ENCODE measurements around the gene VEZT.
"Not testable (repeated sequence)": the region's sequence is repeated elsewhere in the genome, so short reads cannot be mapped to it uniquely, and the experiment has no call there.

The VEZT gene

DNA sequence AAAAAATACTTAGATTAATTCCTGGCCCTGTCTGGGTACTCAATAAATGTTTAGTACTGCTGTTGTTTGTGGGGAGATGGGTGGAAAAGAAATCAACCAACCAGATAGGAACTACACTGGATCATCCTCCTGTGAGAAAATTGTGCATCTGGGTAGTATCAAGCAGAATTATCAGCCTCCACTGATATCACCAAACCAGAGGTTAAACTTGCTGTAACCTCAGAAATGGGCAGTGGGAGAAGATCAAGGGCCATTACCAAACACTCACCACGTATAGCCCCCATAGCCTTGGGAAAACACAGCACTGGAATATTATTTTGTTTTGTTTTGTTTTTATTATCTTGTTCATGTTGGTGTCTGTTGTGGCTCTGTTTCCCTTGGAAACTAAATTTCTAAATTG, 19.7 kb downstream of the VEZT start:
- no peak overlapping the region for H3K9ac ChIP-seq (ENCODE audit: low read depth, low read length, poor library complexity, severe bottlenecking)
- no peaks in the 10 kb centered on the region for H3K4me1 ChIP-seq (ENCODE audit: insufficient read depth, low read length, poor library complexity, severe bottlenecking)
- H4K20me1 ChIP-seq (ENCODE audit: insufficient read depth, low read length, poor library complexity, severe bottlenecking): peaks cover 51% of the 10 kb centered on the region
- H3K79me2 ChIP-seq (ENCODE audit: insufficient read depth, low read length): peaks cover 87% of the 10 kb centered on the region
- no peak overlapping the region for H3K4me3 ChIP-seq (ENCODE audit: low read length, poor library complexity, severe bottlenecking)
- H3F3A ChIP-seq (ENCODE audit: low read depth): no peaks in the 10 kb centered on the region
- no peaks in the 10 kb centered on the region for H3K9me3 ChIP-seq (ENCODE audit: insufficient read depth, low read depth, low read length)
- no peak for TF ChIP-seq EZH2phosphoT487 (IDR thresholded peaks at IDR 0.05; ENCODE audit: borderline replicate concordance)
- TF ChIP-seq, protein P1, sequence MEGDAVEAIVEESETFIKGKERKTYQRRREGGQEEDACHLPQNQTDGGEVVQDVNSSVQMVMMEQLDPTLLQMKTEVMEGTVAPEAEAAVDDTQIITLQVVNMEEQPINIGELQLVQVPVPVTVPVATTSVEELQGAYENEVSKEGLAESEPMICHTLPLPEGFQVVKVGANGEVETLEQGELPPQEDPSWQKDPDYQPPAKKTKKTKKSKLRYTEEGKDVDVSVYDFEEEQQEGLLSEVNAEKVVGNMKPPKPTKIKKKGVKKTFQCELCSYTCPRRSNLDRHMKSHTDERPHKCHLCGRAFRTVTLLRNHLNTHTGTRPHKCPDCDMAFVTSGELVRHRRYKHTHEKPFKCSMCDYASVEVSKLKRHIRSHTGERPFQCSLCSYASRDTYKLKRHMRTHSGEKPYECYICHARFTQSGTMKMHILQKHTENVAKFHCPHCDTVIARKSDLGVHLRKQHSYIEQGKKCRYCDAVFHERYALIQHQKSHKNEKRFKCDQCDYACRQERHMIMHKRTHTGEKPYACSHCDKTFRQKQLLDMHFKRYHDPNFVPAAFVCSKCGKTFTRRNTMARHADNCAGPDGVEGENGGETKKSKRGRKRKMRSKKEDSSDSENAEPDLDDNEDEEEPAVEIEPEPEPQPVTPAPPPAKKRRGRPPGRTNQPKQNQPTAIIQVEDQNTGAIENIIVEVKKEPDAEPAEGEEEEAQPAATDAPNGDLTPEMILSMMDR (conservative IDR thresholded peaks at IDR 0.05; ENCODE audit: low read length): no peak
- H3K9me2 ChIP-seq (replicated peaks; ENCODE audit: low read depth, low read length): no peaks in the 10 kb centered on the region
- H3K36me3 ChIP-seq (ENCODE audit: insufficient read depth, low read length): peaks cover 11% of the 10 kb centered on the region; the same call in 1 of the 2 replicates
- no peak overlapping the region for H2AFZ ChIP-seq (ENCODE audit: low read length)
- H3K27me3 ChIP-seq (ENCODE audit: insufficient read depth, low read length, poor library complexity, severe bottlenecking): no peaks in the 10 kb centered on the region
- H3K4me2 ChIP-seq (ENCODE audit: low read depth, low read length, poor library complexity, severe bottlenecking): no peak overlapping the region

DNA sequence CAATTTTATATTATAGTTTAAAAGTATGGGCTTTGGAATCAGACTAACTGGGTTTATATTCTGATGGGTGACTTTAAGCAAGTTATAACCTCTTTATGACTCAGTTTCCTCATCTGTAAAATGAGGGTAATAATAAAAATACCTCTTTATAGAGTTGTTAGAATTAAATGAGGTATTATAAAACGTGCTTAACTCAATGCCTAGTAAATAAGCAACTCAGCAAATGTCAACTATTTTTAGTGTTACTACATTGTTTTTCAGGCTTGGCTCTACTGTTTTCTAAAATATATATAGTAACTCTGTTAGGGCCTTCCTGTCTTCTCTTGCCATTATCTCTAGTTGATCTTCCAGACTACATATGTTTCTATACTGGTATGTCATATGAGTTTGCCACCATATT, 20.5 kb downstream of the VEZT start:
- Histone ChIP-seq H3K27me3 (ENCODE audit: insufficient read depth, low read length, poor library complexity, severe bottlenecking) (no peaks in the 10 kb centered on the region), H3K4me3 (ENCODE audit: low read length, poor library complexity, severe bottlenecking) (no peak overlapping the region), H3K9ac (ENCODE audit: low read depth, low read length, poor library complexity, severe bottlenecking) (no peak overlapping the region), H3K4me2 (ENCODE audit: low read depth, low read length, poor library complexity, severe bottlenecking) (no peak overlapping the region), H3K9me2 (replicated peaks; ENCODE audit: low read depth, low read length) (no peaks in the 10 kb centered on the region), H3K4me1 (ENCODE audit: insufficient read depth, low read length, poor library complexity, severe bottlenecking) (no peaks in the 10 kb centered on the region), H3K79me2 (ENCODE audit: insufficient read depth, low read length) (peaks cover 87% of the 10 kb centered on the region), H3K9me3 (ENCODE audit: insufficient read depth, low read depth, low read length) (no peaks in the 10 kb centered on the region), H4K20me1 (ENCODE audit: insufficient read depth, low read length, poor library complexity, severe bottlenecking) (peaks cover 45% of the 10 kb centered on the region), H3K36me3 (ENCODE audit: insufficient read depth, low read length) (peaks cover 18% of the 10 kb centered on the region; the same call in 1 of the 2 replicates), H2AFZ (ENCODE audit: low read length) (no peak overlapping the region), H3F3A (ENCODE audit: low read depth) (no peaks in the 10 kb centered on the region)
- TF ChIP-seq, protein P1 (conservative IDR thresholded peaks at IDR 0.05; ENCODE audit: low read length): no peak
- no peak for TF ChIP-seq EZH2phosphoT487 (IDR thresholded peaks at IDR 0.05; ENCODE audit: borderline replicate concordance)

DNA sequence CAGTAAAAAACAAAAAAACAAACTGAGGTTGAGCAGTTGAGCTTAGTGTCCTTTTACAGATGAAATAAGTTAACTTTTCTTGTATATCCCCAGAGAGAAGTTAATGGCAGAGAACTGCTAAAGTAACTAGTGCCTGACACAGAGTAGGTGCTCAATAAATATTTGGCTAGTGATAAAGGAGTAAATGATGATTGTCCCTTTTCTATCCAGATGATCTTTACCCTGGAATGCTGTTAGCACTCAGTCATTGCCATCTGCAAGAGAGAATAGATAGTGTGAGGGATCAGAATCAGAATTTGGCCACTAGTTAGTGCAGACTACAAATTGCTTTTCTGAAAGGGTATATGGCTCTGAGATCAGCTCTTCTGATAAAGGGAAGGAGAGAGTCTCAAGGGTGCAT, 21.6 kb downstream of the VEZT start:
- H3K36me3 ChIP-seq (ENCODE audit: insufficient read depth, low read length): peaks cover 22% of the 10 kb centered on the region; the same call in 1 of the 2 replicates
- no peak overlapping the region for H3K4me3 ChIP-seq (ENCODE audit: low read length, poor library complexity, severe bottlenecking)
- no peak overlapping the region for H3K4me2 ChIP-seq (ENCODE audit: low read depth, low read length, poor library complexity, severe bottlenecking)
- H3K27me3 ChIP-seq (ENCODE audit: insufficient read depth, low read length, poor library complexity, severe bottlenecking): no peaks in the 10 kb centered on the region
- H3K9me3 ChIP-seq (ENCODE audit: insufficient read depth, low read depth, low read length): no peaks in the 10 kb centered on the region
- H3K79me2 ChIP-seq (ENCODE audit: insufficient read depth, low read length): peaks cover 87% of the 10 kb centered on the region
- no peak overlapping the region for H2AFZ ChIP-seq (ENCODE audit: low read length)
- H3F3A ChIP-seq (ENCODE audit: low read depth): no peaks in the 10 kb centered on the region
- TF ChIP-seq EZH2phosphoT487 (IDR thresholded peaks at IDR 0.05; ENCODE audit: borderline replicate concordance): no peak
- TF ChIP-seq, protein P1 (conservative IDR thresholded peaks at IDR 0.05; ENCODE audit: low read length): no peak
- no peaks in the 10 kb centered on the region for H3K9me2 ChIP-seq (replicated peaks; ENCODE audit: low read depth, low read length)
- peaks cover 39% of the 10 kb centered on the region for H4K20me1 ChIP-seq (ENCODE audit: insufficient read depth, low read length, poor library complexity, severe bottlenecking)
- H3K9ac ChIP-seq (ENCODE audit: low read depth, low read length, poor library complexity, severe bottlenecking): no peak overlapping the region
- H3K4me1 ChIP-seq (ENCODE audit: insufficient read depth, low read length, poor library complexity, severe bottlenecking): no peaks in the 10 kb centered on the region

DNA sequence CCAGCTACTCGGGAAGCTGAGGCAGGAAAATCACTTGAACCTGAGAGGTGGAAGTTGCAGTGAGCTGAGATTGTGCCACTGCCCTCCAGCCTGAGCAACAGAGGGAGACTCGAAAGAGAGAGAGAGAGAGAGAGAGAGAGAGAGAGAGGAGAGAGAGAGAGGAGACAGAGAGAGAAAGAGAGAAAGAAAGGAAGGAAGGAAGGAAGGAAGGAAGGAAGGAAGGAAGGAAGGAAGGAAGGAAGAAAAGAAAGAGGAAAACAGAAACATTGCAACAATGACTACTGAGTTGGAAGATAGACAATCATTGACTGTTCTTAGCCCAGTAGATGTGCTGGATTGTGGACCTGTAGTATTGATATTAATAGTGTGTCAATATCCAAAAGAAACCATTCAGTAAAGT, 22.2 kb downstream of the VEZT start:
- Histone ChIP-seq H3K36me3 (ENCODE audit: insufficient read depth, low read length) (peaks cover 20% of the 10 kb centered on the region; the same call in 1 of the 2 replicates), H3K79me2 (ENCODE audit: insufficient read depth, low read length) (peaks cover 89% of the 10 kb centered on the region), H4K20me1 (ENCODE audit: insufficient read depth, low read length, poor library complexity, severe bottlenecking) (peaks cover 45% of the 10 kb centered on the region)
- H3F3A ChIP-seq (ENCODE audit: low read depth); H3K27me3 ChIP-seq (ENCODE audit: insufficient read depth, low read length, poor library complexity, severe bottlenecking); H3K9me2 ChIP-seq (replicated peaks; ENCODE audit: low read depth, low read length); H3K4me3 ChIP-seq (ENCODE audit: low read length, poor library complexity, severe bottlenecking); H3K9me3 ChIP-seq (ENCODE audit: insufficient read depth, low read depth, low read length); H3K4me2 ChIP-seq (ENCODE audit: low read depth, low read length, poor library complexity, severe bottlenecking); H3K9ac ChIP-seq (ENCODE audit: low read depth, low read length, poor library complexity, severe bottlenecking); H2AFZ ChIP-seq (ENCODE audit: low read length); H3K4me1 ChIP-seq (ENCODE audit: insufficient read depth, low read length, poor library complexity, severe bottlenecking): not testable (repeated sequence)
